Gastroesophageal sphincter (tissue), 3 donors: Measurements from ENCODE around the gene NR6A1.

ENCODE experiments used
- CTCF ChIP-seq, 4 experiments: fragments of 200-600 bp in 2 of 4; fragments of 450-650 bp in 2 of 4; sonication (generic) in 1 of 4; IDR thresholded peaks; one replicate each; pipeline ENCODE4 v1.5.1; 2017 to 2019; ENCODE audit warnings: antibody characterized with exemption in 4 of 4, mild to moderate bottlenecking in 2 of 4, moderate library complexity in 2 of 4
- EP300 ChIP-seq: sonication (generic); formaldehyde crosslinking; IDR thresholded peaks from one replicate; pipeline ENCODE4 v1.6.1; 2017; ENCODE audit warnings: antibody characterized with exemption, mild to moderate bottlenecking
- POLR2A ChIP-seq, 2 donors: fragments of 450-650 bp; IDR thresholded peaks; one replicate each; pipeline ENCODE4 v1.6.1; 2017; ENCODE audit warnings: antibody characterized with exemption in 2 of 2, mild to moderate bottlenecking in 2 of 2, moderate library complexity in 1 of 2
- POLR2AphosphoS5 ChIP-seq: sonication (generic); formaldehyde crosslinking; IDR thresholded peaks from one replicate; pipeline ENCODE4 v1.6.1; 2017; ENCODE audit warnings: antibody characterized with exemption

DNA sequence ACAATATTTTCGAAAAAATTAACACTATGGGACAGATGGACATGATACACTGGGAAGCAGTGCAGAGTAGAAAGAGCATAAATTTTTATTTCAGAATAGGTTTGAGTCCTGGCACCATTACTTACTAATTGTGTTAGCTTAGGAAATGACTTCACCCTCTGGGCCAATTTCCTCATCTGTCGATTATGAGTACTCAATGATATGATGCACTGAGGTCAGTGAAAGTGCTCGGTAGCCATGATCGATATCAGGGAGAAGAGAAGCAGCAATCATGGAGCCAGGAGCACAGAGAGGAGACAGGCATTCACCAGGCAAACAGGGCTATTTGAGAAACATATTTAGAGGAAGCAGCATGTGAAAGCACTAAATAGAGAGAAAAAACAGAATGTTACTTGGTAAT, 29.4 kb downstream of the NR6A1 start:
- TF ChIP-seq CTCF (IDR thresholded peaks at IDR 0.05) (no peak), POLR2A (IDR thresholded peaks at IDR 0.05) (no peak), EP300 (no peak), POLR2AphosphoS5 (no peak)
